ENCODE measurements around the gene CC2D1A. TPM values are rescaled to one million over a fixed set of nuclear protein-coding genes. Genes with fewer than 3 reads are reported as not detected.

The CC2D1A gene
- total RNA-seq, 3 donors from 2014 or later = 16.6 to 50.1 (median 43.6) TPM

GRCh38 chr19:13885826-13886365 lies 20.1 kb upstream of the CC2D1A start:
- TF ChIP-seq CTCF (IDR thresholded peaks at IDR 0.05) (no peak), POLR2AphosphoS5 (IDR thresholded peaks at IDR 0.05) (no peak), POLR2A (IDR thresholded peaks at IDR 0.05) (no peak)
- peaks cover 3 to 36% of the 10 kb centered on the region in 2 donors for H3K4me1 ChIP-seq
- intact Hi-C loops (cut with DNase I; ENCODE audit: low total_unique reads) = loop anchor here (10.0 kb wide), 1 partner anchor 189 kb away; the partner anchor contains the start of gene MISP3
- H3K4me3 ChIP-seq = no peak overlapping the region
- DNase-seq (ENCODE audit: low spot score in 2 of 2) = no peak
- no peaks in the 10 kb centered on the region for H3K9me3 ChIP-seq
- no peaks in the 10 kb centered on the region for H3K36me3 ChIP-seq
- H3K27ac ChIP-seq = peak overlapping the region; percentile 80 to 97
- H3K27me3 ChIP-seq = no peaks in the 10 kb centered on the region

GRCh38 chr19:13887018-13887436 lies 19.0 kb upstream of the CC2D1A start:
- H3K36me3 ChIP-seq = no peaks in the 10 kb centered on the region
- peak overlapping the region; percentile 72 to 97 for H3K27ac ChIP-seq
- H3K4me1 ChIP-seq = peaks cover 3 to 25% of the 10 kb centered on the region in 2 donors
- H3K27me3 ChIP-seq = no peaks in the 10 kb centered on the region
- no peaks in the 10 kb centered on the region for H3K9me3 ChIP-seq
- no peak overlapping the region for H3K4me3 ChIP-seq
- intact Hi-C loops (cut with DNase I; ENCODE audit: low total_unique reads) = loop anchor here (10.0 kb wide), 1 partner anchor 188 kb away; the partner anchor contains the start of gene MISP3
- TF ChIP-seq CTCF (IDR thresholded peaks at IDR 0.05) = no peak
- TF ChIP-seq POLR2AphosphoS5 (IDR thresholded peaks at IDR 0.05) = no peak
- no peak for TF ChIP-seq POLR2A (IDR thresholded peaks at IDR 0.05)
- peak in 1 of 2 donors; percentile 61 for DNase-seq (ENCODE audit: low spot score in 2 of 2)

GRCh38 chr19:13887517-13887916 lies 18.5 kb upstream of the CC2D1A start:
- no peaks in the 10 kb centered on the region for H3K9me3 ChIP-seq
- intact Hi-C loops (cut with DNase I; ENCODE audit: low total_unique reads) = loop anchor here (10.0 kb wide), 1 partner anchor 187 kb away; the partner anchor contains the start of gene MISP3
- TF ChIP-seq CTCF (IDR thresholded peaks at IDR 0.05) (no peak), POLR2AphosphoS5 (IDR thresholded peaks at IDR 0.05) (no peak), POLR2A (IDR thresholded peaks at IDR 0.05) (no peak)
- H3K4me1 ChIP-seq = peaks cover 3 to 20% of the 10 kb centered on the region in 2 donors
- no peak overlapping the region for H3K4me3 ChIP-seq
- DNase-seq (ENCODE audit: low spot score in 2 of 2) = no peak
- no peaks in the 10 kb centered on the region for H3K27me3 ChIP-seq
- H3K27ac ChIP-seq = peak overlapping the region; percentile 72 to 97
- no peaks in the 10 kb centered on the region for H3K36me3 ChIP-seq

- no peak for TF ChIP-seq CTCF (IDR thresholded peaks at IDR 0.05)
- peak in 1 of 3 donors; percentile 14 for TF ChIP-seq POLR2AphosphoS5 (IDR thresholded peaks at IDR 0.05)
- Histone ChIP-seq H3K4me3 (no peak overlapping the region), H3K27me3 (no peaks in the 10 kb centered on the region), H3K9me3 (no peaks in the 10 kb centered on the region), H3K36me3 (no peaks in the 10 kb centered on the region), H3K4me1 (peaks cover 3 to 18% of the 10 kb centered on the region in 2 donors), H3K27ac (peak overlapping the region; percentile 60 to 85)
- intact Hi-C loops (cut with DNase I; ENCODE audit: low total_unique reads) = loop anchor here (10.0 kb wide), 1 partner anchor 187 kb away; the partner anchor contains the start of gene MISP3
- peak in 1 of 2 donors; percentile 66 for DNase-seq (ENCODE audit: low spot score in 2 of 2)
Measured at GRCh38 chr19:13888281-13888680, 17.7 kb upstream of the CC2D1A start.

- DNase-seq (ENCODE audit: low spot score in 2 of 2) = no peak
- Histone ChIP-seq H3K27ac (no peak overlapping the region), H3K9me3 (no peaks in the 10 kb centered on the region), H3K4me1 (peaks cover 3 to 5% of the 10 kb centered on the region in 2 donors), H3K4me3 (no peak overlapping the region), H3K27me3 (no peaks in the 10 kb centered on the region), H3K36me3 (no peaks in the 10 kb centered on the region)
- TF ChIP-seq POLR2AphosphoS5 (IDR thresholded peaks at IDR 0.05) (no peak), POLR2A (IDR thresholded peaks at IDR 0.05) (no peak), CTCF (IDR thresholded peaks at IDR 0.05) (no peak)
- intact Hi-C loops (cut with DNase I; ENCODE audit: low total_unique reads) = no loop called here
Measured at GRCh38 chr19:13890136-13890535, 15.9 kb upstream of the CC2D1A start.
